ENCODE measurements around the gene MRPS17.
"Not testable (repeated sequence)": the region's sequence is repeated elsewhere in the genome, so short reads cannot be mapped to it uniquely, and the experiment has no call there.

Gene MRPS17

GRCh38 chr7:55951637-55952351 is at the start of gene MRPS17:
Gene MRPS17 (plus strand): TSS chr7:55951877. CDS start chr7:55953196, 1,319 bp downstream.
- in situ Hi-C loops (cut with MboI; ENCODE audit: low sequenced_read_pairs), result no loop called here

GRCh38 chr7:55903985-55904759 is 47.5 kb upstream of the MRPS17 start:
- in situ Hi-C loops (cut with MboI; ENCODE audit: low sequenced_read_pairs), result no loop called here

GRCh38 chr7:55912748-55913158 is 38.9 kb upstream of the MRPS17 start:
- in situ Hi-C loops (cut with MboI; ENCODE audit: low sequenced_read_pairs), result no loop called here

- in situ Hi-C loops (cut with MboI; ENCODE audit: low sequenced_read_pairs), result no loop called here
These were observed 33.9 kb upstream of the MRPS17 start for GRCh38 chr7:55917771-55918170.

GRCh38 chr7:55928006-55928767 is 23.5 kb upstream of the MRPS17 start:
- in situ Hi-C loops (cut with MboI; ENCODE audit: low sequenced_read_pairs), result no loop called here

DNA sequence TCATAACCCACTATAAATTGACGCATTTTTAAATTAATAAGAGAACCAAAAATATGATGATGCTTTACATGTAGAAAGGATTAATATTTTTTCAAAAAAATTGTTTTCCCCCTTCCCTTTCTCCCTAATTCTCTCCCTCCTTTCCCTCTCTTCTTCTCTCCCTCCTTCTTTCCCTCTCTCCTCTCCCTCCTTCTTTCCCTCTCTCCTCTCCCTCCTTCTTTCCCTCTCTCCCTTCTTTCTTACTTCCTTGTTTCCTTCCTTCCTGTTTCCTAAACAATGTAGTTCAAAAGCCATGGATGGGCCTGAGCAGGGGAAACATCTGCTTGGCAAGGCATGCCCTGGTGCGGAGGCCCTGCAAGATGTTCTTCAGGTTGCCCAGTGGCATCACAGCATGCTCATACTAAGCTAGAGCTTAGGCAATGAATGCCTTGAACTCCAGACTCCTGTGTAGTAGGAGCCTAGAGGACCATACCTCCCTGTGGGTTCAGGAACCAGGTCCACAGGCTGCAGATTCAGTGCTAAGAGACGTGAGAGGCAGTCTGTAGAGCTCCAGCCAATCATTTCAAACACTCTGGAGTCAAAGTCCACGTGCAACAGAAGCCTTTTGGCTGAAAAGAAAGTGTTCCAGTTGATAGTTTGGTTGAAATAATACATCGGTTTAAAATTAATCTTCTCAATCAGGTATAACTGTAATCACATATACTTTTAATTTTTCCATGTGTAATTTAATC is 20.1 kb upstream of the MRPS17 start:
- in situ Hi-C loops (cut with MboI; ENCODE audit: low sequenced_read_pairs), result no loop called here

DNA sequence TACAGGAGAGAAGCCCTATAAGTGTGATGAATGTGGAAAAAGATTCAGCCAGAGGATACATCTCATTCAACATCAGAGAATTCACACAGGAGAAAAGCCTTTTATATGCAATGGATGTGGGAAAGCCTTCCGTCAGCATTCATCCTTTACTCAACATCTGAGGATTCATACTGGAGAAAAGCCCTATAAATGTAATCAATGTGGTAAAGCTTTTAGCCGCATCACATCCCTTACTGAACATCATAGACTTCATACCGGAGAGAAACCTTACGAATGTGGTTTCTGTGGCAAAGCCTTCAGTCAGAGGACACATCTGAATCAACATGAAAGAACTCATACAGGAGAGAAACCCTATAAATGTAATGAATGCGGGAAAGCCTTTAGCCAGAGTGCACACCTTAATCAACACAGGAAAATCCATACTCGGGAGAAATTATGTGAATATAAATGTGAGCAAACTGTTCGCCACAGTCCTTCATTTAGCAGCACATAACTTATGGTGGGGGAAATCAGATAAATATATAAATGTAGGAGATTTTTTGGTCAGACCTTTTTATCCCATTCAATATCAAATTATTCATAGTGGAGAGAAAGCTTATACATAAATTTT is 12.1 kb upstream of the MRPS17 start:
- in situ Hi-C loops (cut with MboI; ENCODE audit: low sequenced_read_pairs), result no loop called here

DNA sequence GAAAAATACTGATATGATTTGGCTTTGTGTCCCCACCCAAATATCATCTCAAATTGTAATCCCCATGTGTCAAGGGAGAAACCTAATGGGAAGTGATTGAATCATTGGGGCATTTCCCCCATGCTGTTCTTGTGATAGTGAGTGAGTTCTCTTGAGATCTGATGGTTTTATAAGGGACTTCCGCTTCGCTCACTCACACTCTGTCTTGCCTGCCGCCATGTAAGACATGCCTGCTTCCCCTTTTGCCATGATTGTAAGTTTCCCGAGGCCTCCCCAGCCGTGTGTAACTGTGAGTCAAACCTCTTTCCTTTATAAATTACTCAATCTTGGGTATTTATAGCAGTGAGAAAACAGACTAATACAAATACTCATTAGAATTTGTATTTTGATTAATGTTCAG is 5.1 kb upstream of the MRPS17 start:
- in situ Hi-C loops (cut with MboI; ENCODE audit: low sequenced_read_pairs), result no loop called here

DNA sequence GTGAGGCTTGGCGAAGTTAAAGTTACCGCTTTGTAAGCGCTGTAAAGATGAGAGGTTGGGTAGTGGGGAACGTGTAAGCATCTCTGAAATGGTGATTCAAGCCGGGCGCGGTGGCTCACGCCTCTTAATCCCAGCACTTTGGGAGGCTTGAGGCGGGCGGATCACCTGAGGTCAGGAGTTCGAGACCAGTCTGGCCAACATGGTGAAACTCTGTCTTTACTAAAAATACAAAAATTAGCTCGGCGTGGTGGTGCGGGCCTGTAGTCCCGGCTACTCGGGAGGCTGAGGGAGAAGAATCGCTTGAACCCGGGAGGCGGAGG is 635 bp downstream of the MRPS17 start:
- in situ Hi-C loops (cut with MboI; ENCODE audit: low sequenced_read_pairs), result not testable (repeated sequence)

DNA sequence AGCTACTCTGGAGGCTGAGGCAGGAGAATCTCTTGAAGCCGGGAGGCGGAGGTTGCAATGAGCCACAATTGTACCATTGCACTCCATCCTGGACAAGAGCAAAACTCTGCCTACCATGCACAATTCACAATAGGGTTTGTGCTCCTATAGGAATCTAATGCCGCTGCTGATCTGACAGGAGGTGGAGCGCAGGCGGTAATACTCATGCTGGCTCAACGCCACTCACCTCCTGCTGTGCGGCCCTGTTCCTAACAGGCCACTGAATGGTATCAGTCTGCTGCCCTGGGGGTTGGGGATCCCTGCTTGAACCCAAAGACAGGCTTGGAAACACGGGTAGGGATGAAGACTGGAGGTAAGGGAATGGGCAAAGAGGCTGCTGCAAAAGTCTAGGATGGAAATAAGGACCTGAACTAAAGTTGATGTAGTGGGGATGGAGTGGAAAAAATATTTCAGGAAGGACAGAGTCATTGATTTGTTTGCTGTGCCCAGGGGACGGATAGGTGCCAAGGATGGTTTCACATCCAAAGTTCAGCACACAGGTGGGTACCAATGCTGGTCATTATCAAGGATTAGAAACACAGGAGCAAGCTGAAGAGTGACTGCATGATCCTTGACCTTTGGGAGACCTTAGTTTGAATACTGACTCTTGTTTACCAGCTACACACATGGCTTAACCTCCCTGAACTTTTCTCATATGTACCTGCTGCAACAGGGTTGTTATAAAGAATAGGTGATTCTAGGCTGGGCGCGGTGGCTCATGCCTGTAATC is 2.2 kb downstream of the MRPS17 start:
- in situ Hi-C loops (cut with MboI; ENCODE audit: low sequenced_read_pairs), result no loop called here

DNA sequence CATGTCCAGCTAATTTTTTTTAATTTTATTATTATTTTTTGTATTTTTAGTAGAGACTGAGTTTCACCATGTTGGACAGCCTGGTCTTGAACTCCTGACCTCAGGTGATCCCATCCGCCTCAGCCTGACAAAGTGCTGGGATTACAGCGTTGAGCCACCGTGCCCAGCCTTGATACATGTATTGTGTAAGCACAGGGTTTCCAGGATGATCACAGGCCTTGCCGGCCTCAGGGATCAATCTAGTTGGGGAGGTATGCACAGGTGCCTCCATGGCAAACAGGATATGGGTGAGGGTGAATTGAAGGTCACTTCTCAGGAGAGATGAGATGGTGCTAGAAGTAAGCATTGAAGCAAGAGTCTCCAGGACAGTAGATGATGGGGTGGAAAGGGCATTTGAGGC is 5.5 kb downstream of the MRPS17 start:
- in situ Hi-C loops (cut with MboI; ENCODE audit: low sequenced_read_pairs), result no loop called here

DNA sequence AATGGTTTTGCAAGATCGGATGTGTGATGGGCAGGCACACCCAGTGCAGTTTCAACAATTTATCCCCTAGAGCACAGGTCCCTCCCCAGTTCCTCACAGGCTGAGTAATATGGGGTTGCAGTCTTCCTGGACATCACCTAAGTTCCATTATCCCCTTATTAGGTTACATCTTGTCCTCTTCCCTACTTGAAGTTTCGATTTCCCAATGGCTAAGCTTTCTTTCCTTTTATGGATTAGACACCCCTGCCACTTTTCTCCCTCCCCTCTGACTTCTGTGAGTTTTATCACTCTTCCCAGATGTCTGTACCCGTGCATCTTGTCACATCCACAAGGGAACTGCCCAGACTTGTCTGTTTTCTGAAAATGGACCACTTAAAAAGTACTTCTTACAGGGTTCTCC is 10.3 kb downstream of the MRPS17 start:
- in situ Hi-C loops (cut with MboI; ENCODE audit: low sequenced_read_pairs), result no loop called here

DNA sequence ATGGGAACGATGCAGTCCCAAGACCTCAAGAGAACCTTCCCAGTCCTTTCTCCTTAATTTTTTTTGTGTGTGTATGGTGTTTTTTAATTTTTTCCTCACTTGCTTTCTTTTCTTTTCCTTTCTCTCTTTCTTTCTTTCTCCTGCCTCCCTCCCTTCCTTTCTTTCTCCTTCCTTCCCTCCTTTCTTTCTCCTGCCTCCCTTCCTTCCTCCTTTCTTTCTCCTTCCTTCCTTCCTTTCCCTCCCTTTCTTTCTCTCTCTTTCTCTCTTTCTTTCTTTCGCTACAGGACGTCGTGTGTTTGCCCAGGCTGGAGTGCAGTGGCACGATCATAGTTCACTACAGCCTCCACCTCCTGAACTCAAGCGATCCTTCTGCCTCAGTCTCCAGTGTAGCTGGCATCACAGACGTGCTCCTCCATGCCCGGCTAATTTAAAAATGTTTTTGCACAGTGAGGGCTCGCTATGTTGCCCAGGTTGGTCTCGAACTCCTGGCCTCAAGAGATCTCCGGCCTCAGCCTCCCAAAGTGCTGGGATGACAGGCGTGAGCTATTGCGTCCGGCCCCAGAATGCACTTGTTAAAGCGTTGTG is 12.0 kb downstream of the MRPS17 start:
- in situ Hi-C loops (cut with MboI; ENCODE audit: low sequenced_read_pairs), result no loop called here

DNA sequence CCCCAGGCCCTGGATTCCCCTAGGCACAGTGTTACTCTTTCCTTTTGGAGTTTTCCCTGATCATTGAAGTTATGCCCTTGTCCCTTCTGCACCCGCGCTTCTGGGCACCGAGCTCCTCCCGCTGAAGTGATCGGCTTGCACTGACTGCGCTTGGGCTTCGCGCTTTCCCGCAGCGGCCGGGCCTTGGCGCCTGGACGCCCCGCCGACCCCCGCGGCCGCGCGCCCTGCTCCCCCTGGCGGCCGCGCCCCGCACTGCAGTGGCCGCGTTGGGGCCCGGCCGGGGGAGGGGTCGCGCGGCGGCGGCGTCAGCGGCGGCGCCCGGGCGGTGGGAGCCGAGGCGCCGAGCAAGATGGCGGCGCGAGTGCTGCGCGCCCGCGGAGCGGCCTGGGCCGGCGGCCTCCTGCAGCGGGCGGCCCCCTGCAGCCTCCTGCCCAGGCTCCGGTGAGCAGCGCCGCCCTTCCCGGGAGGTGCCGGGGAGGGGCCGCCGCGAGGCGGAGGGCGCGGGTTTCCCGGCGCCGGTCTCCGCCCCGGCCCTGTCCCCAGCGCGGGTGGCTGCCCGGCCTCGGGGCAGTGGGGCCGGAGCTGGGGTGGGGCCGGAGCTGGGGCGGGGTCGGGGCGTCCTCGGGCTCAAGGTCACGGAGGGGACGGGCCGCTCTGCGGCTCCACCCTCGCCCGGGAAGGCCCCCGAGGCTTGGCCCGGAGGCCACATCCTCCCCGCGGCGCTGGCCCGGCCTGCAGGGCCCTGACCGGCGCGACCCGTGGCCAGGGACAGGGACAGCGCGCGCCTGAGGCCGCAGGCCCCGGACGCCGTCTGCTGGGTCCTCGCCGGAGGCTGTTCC is 12.8 kb downstream of the MRPS17 start, which contains the start of gene NIPSNAP2:
Gene NIPSNAP2, plus strand, starts transcription at position 325 of the 839 bp plus-strand sequence. Its CDS starts 25 bp downstream, at position 350.
- in situ Hi-C loops (cut with MboI; ENCODE audit: low sequenced_read_pairs), result no loop called here

- in situ Hi-C loops (cut with MboI; ENCODE audit: low sequenced_read_pairs), result no loop called here
These were observed 13.4 kb downstream of the MRPS17 start for GRCh38 chr7:55965100-55965470.

DNA sequence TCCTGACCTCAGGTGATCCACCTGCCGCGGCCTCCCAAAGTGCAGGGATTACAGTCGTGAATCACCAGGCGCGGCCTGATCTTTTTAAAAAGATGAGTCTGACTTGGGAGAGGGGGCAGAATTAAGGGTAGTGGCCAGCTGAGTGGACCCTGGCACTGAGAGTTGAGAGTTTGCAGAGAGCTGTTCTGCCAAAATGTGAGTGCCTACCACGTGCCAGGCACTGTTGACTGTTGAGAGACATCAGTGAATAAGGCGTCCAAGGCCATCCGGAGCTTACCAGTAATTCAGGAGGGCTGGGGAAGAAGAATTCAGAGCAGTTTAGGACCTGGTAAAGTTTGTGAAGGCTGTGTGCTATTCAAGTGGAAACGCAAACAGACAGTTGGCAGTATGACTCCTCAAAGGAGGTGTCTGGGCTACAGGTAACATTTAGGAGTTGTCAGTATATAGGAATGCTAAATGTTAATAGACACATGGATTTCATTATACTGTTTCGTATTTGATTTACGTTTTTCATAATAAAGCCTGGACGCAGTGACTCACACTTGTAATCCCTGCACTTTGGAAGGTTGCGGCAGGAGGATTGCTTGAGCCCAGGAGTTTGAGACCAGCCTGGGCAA is 14.2 kb downstream of the MRPS17 start:
- in situ Hi-C loops (cut with MboI; ENCODE audit: low sequenced_read_pairs), result no loop called here

DNA sequence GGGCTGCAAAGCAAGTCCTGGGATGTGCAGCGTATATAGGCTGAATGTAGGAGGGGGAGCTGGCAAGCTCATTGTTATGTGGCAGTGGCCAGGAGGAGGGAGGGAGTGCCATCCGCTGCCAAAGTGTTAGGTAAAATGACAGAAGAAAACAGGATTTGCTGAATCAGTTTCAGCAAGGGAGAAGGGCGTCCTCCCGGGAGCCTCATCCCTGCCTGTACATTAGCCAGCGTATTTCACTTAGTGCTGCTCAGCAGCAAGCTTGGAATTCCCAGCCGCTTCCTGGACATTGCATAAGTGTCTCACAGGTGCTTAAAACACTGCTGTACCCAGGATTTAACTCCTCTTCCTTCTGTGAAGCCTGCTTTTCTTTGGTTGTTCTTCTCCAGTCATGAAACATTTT is 15.2 kb downstream of the MRPS17 start:
- in situ Hi-C loops (cut with MboI; ENCODE audit: low sequenced_read_pairs), result no loop called here

DNA sequence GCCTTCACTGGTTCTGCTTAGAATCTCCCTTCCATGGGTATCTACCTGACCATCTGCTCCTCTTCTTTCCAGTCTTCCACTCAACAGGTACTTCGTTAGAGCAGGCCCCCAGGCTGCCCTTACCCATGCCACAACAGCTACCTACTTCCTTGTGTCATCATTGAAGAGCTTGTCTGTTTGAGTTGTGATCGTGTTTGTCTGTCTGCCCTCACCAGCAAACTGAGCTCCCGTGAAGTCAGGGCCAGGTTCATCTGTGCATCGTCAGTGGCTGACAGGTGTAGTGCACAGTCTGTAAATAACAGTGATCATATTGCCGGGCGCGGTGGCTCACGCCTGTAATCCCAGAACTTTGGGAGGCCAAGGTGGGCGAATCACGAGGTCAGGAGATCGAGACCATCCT is 17.7 kb downstream of the MRPS17 start:
- in situ Hi-C loops (cut with MboI; ENCODE audit: low sequenced_read_pairs), result no loop called here

Measured in HL-60/S4 treated with phorbol 12-myristate 13-acetate at 8.2 ng/mL for 4 days and 3 days (cell line).